Endothelial cell (in vitro differentiated cells): ENCODE results near the gene DCLK1. TPM values are rescaled to one million over a fixed set of nuclear protein-coding genes. Genes with fewer than 3 reads are reported as not detected.

ENCODE experiments used
- DNase-seq: peaks from one replicate; pipeline ENCODE4 v3.0.0; 2021; ENCODE audit warnings: low spot score
- H3K27ac Mint-ChIP-seq: one replicate; pipeline ENCODE4 v1.8.0; 2021; ENCODE audit warnings: mixed read lengths, inconsistent platforms; ENCODE audit not compliant: unreplicated experiment
- H3K27me3 Mint-ChIP-seq: one replicate; pipeline ENCODE4 v1.8.0; 2021; ENCODE audit warnings: mild to moderate bottlenecking, moderate library complexity, mixed read lengths, inconsistent platforms; ENCODE audit not compliant: unreplicated experiment
- H3K36me3 Mint-ChIP-seq: one replicate; pipeline ENCODE4 v1.8.0; 2021; ENCODE audit warnings: mild to moderate bottlenecking, low read depth, mixed read lengths, inconsistent platforms; ENCODE audit not compliant: unreplicated experiment
- H3K4me1 Mint-ChIP-seq: one replicate; pipeline ENCODE4 v1.8.0; 2021; ENCODE audit warnings: mild to moderate bottlenecking, mixed read lengths, inconsistent platforms; ENCODE audit not compliant: unreplicated experiment
- H3K4me3 Mint-ChIP-seq: one replicate; pipeline ENCODE4 v1.8.0; 2021; ENCODE audit warnings: mild to moderate bottlenecking, mixed read lengths, inconsistent platforms; ENCODE audit not compliant: unreplicated experiment
- H3K9me3 Mint-ChIP-seq: one replicate; pipeline ENCODE4 v1.8.0; 2021; ENCODE audit warnings: mixed read lengths, inconsistent platforms; ENCODE audit not compliant: unreplicated experiment
- total RNA-seq: library from RNA; stranded (reverse); fragmentation: NEBNext Ultra II Directional; extraction: Animal tissue kit (Norgen Biotek cat#: 25700); gene quantifications from one replicate; pipeline ENCODE4 v1.2.1, GENCODE V29; 2021; ENCODE audit not compliant: unreplicated experiment
- TF ChIP-seq, protein P1 (sequence below): fragments of 200-600 bp; sonication (generic); IDR thresholded peaks from one replicate; pipeline ENCODE4 v1.5.0; 2021; ENCODE audit warnings: antibody characterized with exemption; ENCODE audit not compliant: unreplicated experiment

Gene DCLK1
- total RNA-seq, 1 donor from 2014 or later = 1.6 TPM

DNA sequence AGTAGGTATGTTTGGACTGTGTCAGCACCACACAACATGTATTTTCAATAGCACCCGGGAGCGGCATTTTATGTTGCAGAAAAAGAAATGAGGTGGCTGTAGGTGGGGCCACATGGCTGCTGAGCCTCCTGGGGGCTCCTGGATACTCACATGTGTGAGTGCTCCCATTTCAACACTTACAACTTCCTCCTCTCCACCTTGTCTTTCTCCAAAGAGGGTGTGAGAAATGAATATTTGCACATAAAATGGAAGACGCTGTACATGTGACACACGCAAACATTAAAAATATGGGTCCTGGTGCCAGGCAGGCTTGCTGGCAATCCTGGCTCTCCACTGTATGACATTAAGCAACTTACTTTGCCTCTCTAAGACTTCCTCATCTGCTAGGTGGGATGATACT, 222.1 kb downstream of the DCLK1 start:
- no peaks in the 10 kb centered on the region for H3K36me3 Mint-ChIP-seq
- peaks cover 5% of the 10 kb centered on the region for H3K27me3 Mint-ChIP-seq
- H3K4me3 Mint-ChIP-seq = no peak overlapping the region
- DNase-seq = no peak
- no peaks in the 10 kb centered on the region for H3K4me1 Mint-ChIP-seq
- TF ChIP-seq, protein P1, sequence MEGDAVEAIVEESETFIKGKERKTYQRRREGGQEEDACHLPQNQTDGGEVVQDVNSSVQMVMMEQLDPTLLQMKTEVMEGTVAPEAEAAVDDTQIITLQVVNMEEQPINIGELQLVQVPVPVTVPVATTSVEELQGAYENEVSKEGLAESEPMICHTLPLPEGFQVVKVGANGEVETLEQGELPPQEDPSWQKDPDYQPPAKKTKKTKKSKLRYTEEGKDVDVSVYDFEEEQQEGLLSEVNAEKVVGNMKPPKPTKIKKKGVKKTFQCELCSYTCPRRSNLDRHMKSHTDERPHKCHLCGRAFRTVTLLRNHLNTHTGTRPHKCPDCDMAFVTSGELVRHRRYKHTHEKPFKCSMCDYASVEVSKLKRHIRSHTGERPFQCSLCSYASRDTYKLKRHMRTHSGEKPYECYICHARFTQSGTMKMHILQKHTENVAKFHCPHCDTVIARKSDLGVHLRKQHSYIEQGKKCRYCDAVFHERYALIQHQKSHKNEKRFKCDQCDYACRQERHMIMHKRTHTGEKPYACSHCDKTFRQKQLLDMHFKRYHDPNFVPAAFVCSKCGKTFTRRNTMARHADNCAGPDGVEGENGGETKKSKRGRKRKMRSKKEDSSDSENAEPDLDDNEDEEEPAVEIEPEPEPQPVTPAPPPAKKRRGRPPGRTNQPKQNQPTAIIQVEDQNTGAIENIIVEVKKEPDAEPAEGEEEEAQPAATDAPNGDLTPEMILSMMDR = no peak
- no peak overlapping the region for H3K27ac Mint-ChIP-seq
- H3K9me3 Mint-ChIP-seq = no peaks in the 10 kb centered on the region

DNA sequence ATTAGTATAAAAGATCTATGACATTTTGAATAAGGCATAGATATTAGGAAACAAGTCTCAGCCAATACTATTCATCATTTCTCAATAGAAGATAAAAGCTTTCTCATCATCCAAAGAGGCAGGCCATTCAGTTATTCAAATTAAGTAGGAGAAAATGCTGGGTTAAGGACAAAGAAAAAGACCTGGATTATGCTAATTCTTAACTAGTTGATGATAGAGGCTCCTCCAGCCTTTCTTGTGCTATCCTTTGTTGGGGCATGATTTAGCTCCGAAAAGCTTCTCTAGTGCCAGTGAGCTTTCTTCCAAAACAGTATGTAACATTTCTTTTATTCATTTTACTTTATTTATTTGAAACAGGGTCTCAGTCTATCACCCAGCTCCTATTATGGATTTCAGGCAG, 223.0 kb downstream of the DCLK1 start:
- no peak for DNase-seq
- no peak overlapping the region for H3K27ac Mint-ChIP-seq
- H3K27me3 Mint-ChIP-seq = peaks cover 5% of the 10 kb centered on the region
- TF ChIP-seq, protein P1 = no peak
- H3K36me3 Mint-ChIP-seq = no peaks in the 10 kb centered on the region
- no peak overlapping the region for H3K4me3 Mint-ChIP-seq
- H3K9me3 Mint-ChIP-seq = no peaks in the 10 kb centered on the region
- H3K4me1 Mint-ChIP-seq = no peaks in the 10 kb centered on the region

DNA sequence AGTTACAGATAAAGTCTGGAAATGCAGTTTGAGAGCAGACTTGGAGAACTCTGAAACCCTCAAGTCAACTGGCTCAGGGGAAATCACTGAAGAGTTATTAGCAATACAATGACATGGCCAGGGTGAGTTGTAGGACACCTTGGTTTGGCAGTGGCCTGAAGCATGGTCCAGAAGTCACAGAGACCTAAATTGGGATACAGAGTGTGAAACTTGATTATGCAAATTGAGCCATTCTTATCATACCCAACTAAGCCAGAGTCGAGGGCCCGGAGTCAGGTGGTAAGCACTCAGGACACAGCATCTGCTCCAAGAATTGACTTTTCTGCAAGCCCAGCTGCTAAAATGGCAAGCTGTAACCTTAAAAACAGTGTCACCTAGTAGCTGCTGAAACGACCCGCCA, 224.5 kb downstream of the DCLK1 start:
- Mint-ChIP-seq H3K27me3 (peaks cover 2% of the 10 kb centered on the region), H3K9me3 (no peaks in the 10 kb centered on the region), H3K4me3 (no peak overlapping the region), H3K27ac (no peak overlapping the region), H3K4me1 (no peaks in the 10 kb centered on the region), H3K36me3 (no peaks in the 10 kb centered on the region)
- no peak for DNase-seq
- TF ChIP-seq, protein P1 = no peak

DNA sequence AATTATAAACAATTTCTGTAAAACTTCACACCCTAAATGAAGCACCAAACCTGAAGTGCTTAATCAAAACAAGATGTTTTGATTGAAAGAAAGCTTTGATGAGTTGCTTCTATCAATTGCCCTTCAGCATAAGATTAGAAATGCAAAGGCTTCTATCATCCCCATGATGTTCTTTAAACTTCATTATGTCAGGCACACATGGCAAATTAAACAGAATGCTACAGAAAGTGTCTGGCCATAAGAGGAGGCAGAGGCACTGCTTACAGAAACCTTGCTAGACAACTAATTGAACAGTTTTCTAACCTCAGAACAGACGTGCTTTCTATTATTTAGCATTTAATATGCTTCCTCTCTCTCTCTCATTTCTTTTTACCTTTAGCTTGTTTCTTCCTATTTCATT, 228.1 kb downstream of the DCLK1 start:
- Mint-ChIP-seq H3K4me1 (no peaks in the 10 kb centered on the region), H3K9me3 (no peaks in the 10 kb centered on the region), H3K27ac (no peak overlapping the region), H3K4me3 (no peak overlapping the region), H3K27me3 (peaks cover 2% of the 10 kb centered on the region), H3K36me3 (no peaks in the 10 kb centered on the region)
- DNase-seq = no peak
- TF ChIP-seq, protein P1 = no peak

DNA sequence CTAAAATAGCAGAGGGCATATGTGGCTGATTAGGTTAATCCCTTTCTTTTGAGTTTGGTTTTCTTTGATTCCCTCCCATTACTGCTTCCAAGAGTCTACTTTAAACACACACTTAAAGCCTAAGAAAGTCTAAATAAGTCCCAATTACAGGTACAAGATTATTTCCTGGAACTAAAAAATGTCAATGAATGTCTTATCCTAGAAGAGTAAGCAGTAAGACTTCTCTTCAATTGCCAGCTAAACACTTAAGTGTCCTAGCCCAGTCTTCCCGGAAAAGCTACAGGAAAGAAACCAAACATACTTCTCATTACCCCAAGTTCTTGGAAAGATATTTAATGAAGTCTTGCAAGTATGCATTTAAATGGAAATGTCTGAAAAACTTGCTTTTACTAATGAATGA, 233.1 kb downstream of the DCLK1 start:
- TF ChIP-seq, protein P1 = no peak
- no peak for DNase-seq
- Mint-ChIP-seq H3K9me3 (no peaks in the 10 kb centered on the region), H3K27me3 (no peaks in the 10 kb centered on the region), H3K27ac (no peak overlapping the region), H3K4me3 (no peak overlapping the region), H3K36me3 (no peaks in the 10 kb centered on the region), H3K4me1 (no peaks in the 10 kb centered on the region)
